OCI-LY7 (cell line): ENCODE measurements around the gene STK33.

ENCODE experiments used
- CTCF ChIP-seq: fragments of 200-600 bp; sonication (generic); conservative IDR thresholded peaks from 2 replicates; pipeline ENCODE4 v1.5.1; 2014; ENCODE audit warnings: mild to moderate bottlenecking, antibody characterized with exemption, low read length, moderate library complexity, mixed read lengths
- EZH2phosphoT487 ChIP-seq: fragments of 200-600 bp; sonication (generic); IDR thresholded peaks from 2 replicates; pipeline ENCODE4 v1.6.1; 2018; ENCODE audit warnings: low read depth, borderline replicate concordance, mild to moderate bottlenecking, mixed run types, antibody characterized with exemption, low read length, moderate library complexity, mixed read lengths

DNA sequence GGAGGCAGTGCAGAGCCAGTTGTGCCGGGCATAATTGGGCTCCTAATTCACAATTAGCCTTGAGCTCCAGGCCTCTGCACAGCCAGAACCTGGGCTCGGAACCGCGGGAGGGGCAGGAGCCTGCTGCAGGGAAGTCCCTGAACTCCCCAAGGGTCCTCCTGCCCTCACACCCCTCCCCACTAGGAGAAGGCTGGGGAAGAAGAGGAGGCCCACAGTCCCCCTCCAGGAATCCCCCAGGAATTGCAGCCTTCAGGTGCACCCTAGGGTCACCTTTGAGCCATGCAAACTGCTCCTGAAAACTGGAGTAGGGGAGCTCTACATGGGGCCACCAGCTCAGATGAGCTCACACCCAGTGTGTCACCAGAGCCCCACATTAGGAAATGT lies 236.5 kb downstream of the STK33 start:
- TF ChIP-seq CTCF (no peak), EZH2phosphoT487 (no peak)
